Body of pancreas (tissue), 4 donors: ENCODE measurements around the gene MRPL21.

Experiments
- CTCF ChIP-seq, 7 experiments: fragments of 450-650 bp in 4 of 7; fragments of 200-600 bp in 3 of 7; sonication (generic) in 3 of 7; IDR thresholded peaks; one replicate each; pipeline ENCODE4 v1.5.1; 2016 to 2019; ENCODE audit warnings: antibody characterized with exemption in 7 of 7
- POLR2A ChIP-seq, 3 donors: fragments of 450-650 bp; IDR thresholded peaks; one replicate each; pipeline ENCODE4 v1.6.1; 2016; ENCODE audit warnings: antibody characterized with exemption in 3 of 3, mild to moderate bottlenecking in 2 of 3

- TF ChIP-seq CTCF (IDR thresholded peaks at IDR 0.05) (no peak), POLR2A (IDR thresholded peaks at IDR 0.05) (no peak)
Measured at GRCh38 chr11:68844801-68845200, 58.8 kb downstream of the MRPL21 start.
